ENCODE results near the gene SPCS1.

GRCh38 chr3:52712291-52713212, 6.6 kb downstream of the SPCS1 start:
- TF ChIP-seq EZH2 (IDR thresholded peaks at IDR 0.05) (no peak), POLR2AphosphoS5 (IDR thresholded peaks at IDR 0.05; ENCODE audit: borderline replicate concordance, low read depth, low read length) (no peak), FOXP2 (optimal IDR thresholded peaks at IDR 0.05; ENCODE audit: control extremely low read depth, extremely low read length, insufficient read depth) (no peak)
